IPS-18c (cell line): Measurements from ENCODE around the gene CLIC3.

Experiments
- H3K4me3 ChIP-seq: 2 replicates; pipeline ENCODE4 v1.7.0; 2013; ENCODE audit warnings: low read depth, mild to moderate bottlenecking, low read length, moderate library complexity; ENCODE audit not compliant: insufficient read depth
- H3K9me3 ChIP-seq: one replicate; pipeline ENCODE4 v1.6.1; 2013; ENCODE audit warnings: mild to moderate bottlenecking, low read length, moderate library complexity; ENCODE audit not compliant: control insufficient read depth, insufficient read depth

CLIC3 gene

DNA sequence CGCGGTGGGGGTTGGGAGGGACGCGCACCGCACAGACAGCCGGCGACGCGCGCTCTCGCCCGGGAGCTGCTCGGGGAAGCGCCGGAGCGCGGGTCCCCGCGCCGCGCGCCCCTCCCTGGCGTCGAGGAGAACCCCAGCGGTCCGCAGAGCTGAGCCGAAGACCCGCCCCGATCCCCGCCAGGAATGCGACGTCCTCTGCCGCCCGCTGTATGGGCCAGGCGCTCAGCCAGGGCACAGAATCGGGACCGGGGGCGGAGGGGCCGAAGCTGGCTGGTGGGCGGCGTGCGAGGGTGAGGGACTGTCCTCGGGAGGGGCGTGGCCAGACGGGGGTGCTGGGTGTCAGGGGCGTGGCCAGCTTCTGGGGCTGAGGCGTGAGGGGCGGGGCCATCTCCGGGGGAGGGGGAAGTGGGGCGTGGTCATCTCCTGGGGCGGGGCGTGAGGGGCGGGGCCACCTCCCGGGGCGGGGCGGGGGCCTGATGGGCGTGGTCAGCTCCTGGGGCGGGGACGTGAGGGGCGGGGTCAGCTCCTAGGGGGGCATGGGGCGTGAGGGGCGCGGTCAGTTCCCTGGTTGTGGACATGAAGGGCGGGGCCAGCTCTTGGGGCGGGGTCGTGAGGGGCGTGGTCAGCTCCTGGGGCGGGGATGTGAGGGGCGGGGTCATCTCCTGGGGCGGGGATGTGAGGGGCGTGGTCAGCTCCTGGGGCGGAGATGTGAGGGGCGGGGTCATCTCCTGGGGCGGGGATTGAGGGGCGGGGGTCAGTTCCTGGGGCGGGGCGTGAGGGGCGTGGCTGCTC, 18.1 kb downstream of the CLIC3 start:
- H3K4me3 ChIP-seq: peak overlapping the region; percentile 61

GRCh38 chr9:136977649-136978072, 18.7 kb downstream of the CLIC3 start:
- Histone ChIP-seq H3K9me3 (peaks cover 2% of the 10 kb centered on the region), H3K4me3 (peak overlapping the region; percentile 61)

More for the DNA sequence above, 18.1 kb downstream of the CLIC3 start:
- peaks cover 2% of the 10 kb centered on the region for H3K9me3 ChIP-seq

- Histone ChIP-seq H3K4me3 (peak within 1 kb of the TSS; percentile 61), H3K9me3 (peaks cover 2% of the 10 kb centered on the region)
Measured at GRCh38 chr9:136977223-136977622, 19.1 kb downstream of the CLIC3 start, which contains the start of gene PTGDS. Gene PTGDS (plus strand): TSS chr9:136977504. CDS start chr9:136977579, 75 bp downstream.

- peaks cover 2% of the 10 kb centered on the region for H3K9me3 ChIP-seq
- H3K4me3 ChIP-seq: no peak overlapping the region
Measured at GRCh38 chr9:136975644-136976043, 20.7 kb downstream of the CLIC3 start.

DNA sequence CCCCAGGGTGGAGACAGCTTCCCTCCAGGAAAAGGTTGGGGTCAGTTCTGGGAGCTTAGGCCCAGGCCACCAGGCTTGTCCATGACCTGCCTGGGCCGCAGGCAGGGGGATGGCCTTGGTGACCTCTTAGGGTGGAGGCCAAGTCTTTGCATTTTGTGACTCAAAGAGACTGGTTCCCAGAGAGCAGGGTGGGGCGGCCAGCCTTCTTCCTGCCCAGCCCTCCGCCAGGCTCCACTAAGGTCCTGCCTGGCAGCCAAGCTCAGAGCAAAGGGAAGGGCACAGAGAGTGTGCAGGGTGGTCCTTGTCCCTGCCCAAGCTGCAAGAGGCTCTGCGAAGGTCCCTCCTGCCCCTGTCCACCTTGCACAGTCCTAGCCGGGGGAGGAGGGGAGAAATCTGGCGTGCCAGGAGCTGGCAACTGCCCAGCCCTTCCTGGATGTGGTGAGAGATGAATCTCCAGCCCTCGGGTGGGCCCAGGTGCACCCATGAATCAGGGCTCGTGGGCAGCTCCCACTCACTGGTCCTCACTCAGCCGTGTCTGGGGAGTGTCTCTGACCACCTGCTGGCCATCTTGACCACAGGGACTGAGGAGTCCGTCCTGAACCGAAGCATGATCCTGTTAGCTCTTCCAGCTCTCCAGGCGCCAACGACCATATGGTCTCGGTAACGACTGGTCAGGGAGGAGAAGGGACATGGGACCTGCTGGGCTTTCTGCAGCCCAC, 21.4 kb downstream of the CLIC3 start:
- H3K4me3 ChIP-seq: no peak overlapping the region

GRCh38 chr9:136973618-136974617, 22.4 kb downstream of the CLIC3 start:
- no peak overlapping the region for H3K4me3 ChIP-seq

More for the DNA sequence above, 21.4 kb downstream of the CLIC3 start:
- H3K9me3 ChIP-seq: peaks cover 2% of the 10 kb centered on the region

DNA sequence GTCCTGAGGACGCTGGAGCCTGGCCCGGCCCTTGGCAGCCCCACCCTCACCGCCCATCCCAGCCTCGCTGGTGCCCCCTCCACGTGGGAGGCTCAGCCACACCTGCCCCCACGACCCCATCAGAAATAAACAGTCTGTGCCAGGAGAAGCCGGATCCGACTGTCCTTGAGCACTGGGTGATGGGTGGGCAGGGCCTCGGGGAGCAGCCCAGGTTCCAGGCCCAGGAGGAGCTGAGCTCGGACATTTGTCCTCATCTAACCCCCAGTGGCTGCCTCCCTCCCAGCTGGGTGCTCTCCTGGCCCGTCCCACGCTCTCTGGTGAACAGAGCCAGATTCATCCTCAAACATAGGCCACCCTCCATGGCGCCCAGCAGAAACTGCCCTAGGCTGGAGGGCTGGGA, 23.6 kb downstream of the CLIC3 start:
- Histone ChIP-seq H3K9me3 (peaks cover 2% of the 10 kb centered on the region), H3K4me3 (no peak overlapping the region)

More at GRCh38 chr9:136973618-136974617, 22.4 kb downstream of the CLIC3 start:
- peaks cover 2% of the 10 kb centered on the region for H3K9me3 ChIP-seq

- Histone ChIP-seq H3K4me3 (no peak overlapping the region), H3K9me3 (peaks cover 2% of the 10 kb centered on the region)
Measured at GRCh38 chr9:136972335-136972734, 24.0 kb downstream of the CLIC3 start.

- H3K9me3 ChIP-seq: peaks cover 2% of the 10 kb centered on the region
Measured at GRCh38 chr9:136971746-136972145, 24.6 kb downstream of the CLIC3 start.

GRCh38 chr9:136970361-136970760, 26.0 kb downstream of the CLIC3 start:
- Histone ChIP-seq H3K4me3 (no peak overlapping the region), H3K9me3 (peaks cover 2% of the 10 kb centered on the region)

More at GRCh38 chr9:136971746-136972145, 24.6 kb downstream of the CLIC3 start:
- H3K4me3 ChIP-seq: no peak overlapping the region

DNA sequence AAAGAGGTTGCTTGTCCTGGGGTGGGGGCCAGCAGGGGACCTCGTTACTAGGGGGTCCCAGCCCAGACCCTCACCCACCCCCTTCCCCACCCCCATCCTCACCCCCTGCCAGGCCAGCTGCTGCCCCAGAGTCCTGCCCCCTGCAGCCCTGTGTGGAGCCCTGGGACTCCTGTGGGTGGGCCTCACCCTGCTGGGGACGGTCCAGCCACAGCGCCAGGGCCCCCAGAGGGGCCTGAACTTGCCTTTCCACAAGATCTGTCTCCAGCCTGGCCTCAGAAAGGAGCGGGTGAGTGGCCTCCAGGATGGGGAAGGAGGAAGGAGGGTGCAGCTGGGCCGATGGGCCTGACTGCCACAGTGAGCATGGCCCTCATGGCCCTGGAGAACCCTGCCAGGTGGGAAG, 26.6 kb downstream of the CLIC3 start:
- H3K4me3 ChIP-seq: no peak overlapping the region
- H3K9me3 ChIP-seq: peaks cover 2% of the 10 kb centered on the region

DNA sequence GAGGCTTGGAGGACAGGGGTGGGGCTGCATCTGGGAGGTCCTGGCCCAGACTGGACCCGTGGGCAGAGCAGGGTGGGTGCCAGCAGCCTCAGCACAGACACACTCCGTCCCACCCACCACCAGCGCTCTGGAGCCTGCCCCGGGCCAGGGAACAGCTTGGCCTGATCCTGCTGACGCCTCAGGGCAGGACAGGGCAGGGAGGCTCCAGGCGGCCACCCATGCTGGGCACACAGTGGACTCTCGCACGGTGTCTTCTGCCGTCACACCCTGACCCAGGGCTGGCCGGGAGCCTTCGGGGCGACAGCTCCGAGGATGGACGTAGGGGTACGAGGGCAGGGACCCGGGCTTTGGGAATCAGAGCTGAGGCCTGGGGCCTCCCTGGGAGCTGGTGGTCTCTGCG, 27.2 kb downstream of the CLIC3 start:
- Histone ChIP-seq H3K9me3 (peaks cover under 1% of the 10 kb centered on the region), H3K4me3 (no peak overlapping the region)

- no peak overlapping the region for H3K4me3 ChIP-seq
Measured at GRCh38 chr9:136968333-136969127, 27.8 kb downstream of the CLIC3 start.

GRCh38 chr9:136965771-136966484, 30.4 kb downstream of the CLIC3 start:
- Histone ChIP-seq H3K4me3 (no peak overlapping the region), H3K9me3 (no peaks in the 10 kb centered on the region)

More at GRCh38 chr9:136968333-136969127, 27.8 kb downstream of the CLIC3 start:
- H3K9me3 ChIP-seq: no peaks in the 10 kb centered on the region

- Histone ChIP-seq H3K4me3 (no peak overlapping the region), H3K9me3 (no peaks in the 10 kb centered on the region)
Measured at GRCh38 chr9:136964833-136965422, 31.4 kb downstream of the CLIC3 start.
